ENCODE measurements around the gene DCTPP1. TPM values are rescaled to one million over a fixed set of nuclear protein-coding genes. Genes with fewer than 3 reads are reported as not detected.
A peak's percentile ranks its signal among the peaks of the same experiment; 100 is the strongest.

DCTPP1 gene
- total RNA-seq, 1 donor from 2014 or later = 29.8 TPM

- DNase-seq = no peak
These were observed 48.4 kb downstream of the DCTPP1 start for GRCh38 chr16:30381291-30382041.

GRCh38 chr16:30380803-30381208, 49.0 kb downstream of the DCTPP1 start:
- DNase-seq = no peak

GRCh38 chr16:30380072-30380802, 49.6 kb downstream of the DCTPP1 start:
- no peak for DNase-seq

- DNase-seq = no peak
These were observed 50.6 kb downstream of the DCTPP1 start for GRCh38 chr16:30379158-30379783.

- peak; percentile 100 for DNase-seq
These were observed 51.3 kb downstream of the DCTPP1 start for GRCh38 chr16:30378236-30379157.

GRCh38 chr16:30377812-30378235, 52.0 kb downstream of the DCTPP1 start:
- DNase-seq = peak; percentile 87

- no peak for DNase-seq
These were observed 52.6 kb downstream of the DCTPP1 start for GRCh38 chr16:30377050-30377811.

- no peak for DNase-seq
These were observed 53.3 kb downstream of the DCTPP1 start for GRCh38 chr16:30376461-30376902.

- no peak for DNase-seq
These were observed 54.0 kb downstream of the DCTPP1 start for GRCh38 chr16:30375864-30376263.

GRCh38 chr16:30374538-30374937, 55.3 kb downstream of the DCTPP1 start, which contains the start of gene MYL11:
TSS of gene MYL11 (plus strand) at chr16:30374802. CDS start at chr16:30374858, 56 bp downstream.
- no peak for DNase-seq

Small RNA genes within 50 kb of the gene (small RNA-seq; reads per million reads assigned to genes)
- gene RF00019 = not detected
- gene RF00406 = 0.09 reads per million

Other genes with a start within 250 kb of the DCTPP1 start
- gene CORO1A, start 246.4 kb downstream of the DCTPP1 start, total RNA-seq = 15.9 TPM
- 12.5 TPM for gene BOLA2B, start 236.4 kb downstream of the DCTPP1 start, total RNA-seq
- gene SLX1A, start 236.2 kb downstream of the DCTPP1 start, total RNA-seq = 13.9 TPM
- gene SULT1A3, start 230.8 kb downstream of the DCTPP1 start, total RNA-seq = 2.3 TPM
- gene NPIPB13, start 181.6 kb downstream of the DCTPP1 start, total RNA-seq = 0.78 TPM
- 39.8 TPM for gene CD2BP2, start 74.7 kb downstream of the DCTPP1 start, total RNA-seq
- 25.6 TPM for gene TBC1D10B, start 59.5 kb downstream of the DCTPP1 start, total RNA-seq
- gene MYL11, start 55.2 kb downstream of the DCTPP1 start, total RNA-seq = 6.1 TPM
- under 0.01 TPM for gene SEPTIN1, start 47.5 kb downstream of the DCTPP1 start, total RNA-seq
- 32.0 TPM for gene ZNF48, start 34.6 kb downstream of the DCTPP1 start, total RNA-seq
- gene ZNF771, start 22.4 kb downstream of the DCTPP1 start, total RNA-seq = 6.9 TPM
- 12.3 TPM for gene SEPHS2, start 15.8 kb upstream of the DCTPP1 start, total RNA-seq
- gene ITGAL, start 42.7 kb upstream of the DCTPP1 start, total RNA-seq = 1.1 TPM
- 28.4 TPM for gene ZNF768, start 96.5 kb upstream of the DCTPP1 start, total RNA-seq
- 12.6 TPM for gene ZNF747, start 104.8 kb upstream of the DCTPP1 start, total RNA-seq
- 6.9 TPM for gene ZNF764, start 128.3 kb upstream of the DCTPP1 start, total RNA-seq
- gene ZNF688, start 141.7 kb upstream of the DCTPP1 start, total RNA-seq = 5.9 TPM
- gene ZNF785, start 155.7 kb upstream of the DCTPP1 start, total RNA-seq = 16.1 TPM
- gene ZNF689, start 180.4 kb upstream of the DCTPP1 start, total RNA-seq = 8.9 TPM
- gene PRR14, start 220.9 kb upstream of the DCTPP1 start, total RNA-seq = 9.2 TPM
- gene FBRS, start 228.4 kb upstream of the DCTPP1 start, total RNA-seq = 11.5 TPM